ENCODE results near the gene UMODL1. TPM values are rescaled to one million over a fixed set of nuclear protein-coding genes. Genes with fewer than 3 reads are reported as not detected.

UMODL1 gene
- polyA plus RNA-seq, 3 donors, result not detected

DNA sequence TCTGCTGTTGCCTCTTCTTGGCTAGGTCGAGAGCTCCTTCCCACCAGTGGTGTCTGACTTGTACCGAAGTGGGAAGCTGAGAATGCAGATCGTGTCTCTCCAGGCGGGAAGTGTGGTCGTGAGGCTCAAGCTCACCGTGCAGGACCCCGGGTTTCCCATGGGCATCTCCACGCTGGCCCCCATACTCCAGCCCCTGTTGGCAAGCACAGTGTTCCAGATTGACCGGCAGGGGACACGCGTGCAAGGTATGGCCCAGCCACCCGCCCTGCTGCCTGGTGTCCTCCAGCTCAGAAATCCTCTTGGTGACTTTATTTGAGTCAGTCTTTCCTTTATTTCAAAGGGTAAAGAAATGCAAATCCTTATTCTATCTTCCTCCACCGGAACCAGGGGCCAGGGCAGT is 32.7 kb downstream of the UMODL1 start:
- Mint-ChIP-seq H3K36me3 (no peaks in the 10 kb centered on the region), H3K4me3 (peak overlapping the region in 1 of 2 donors; percentile 1), H3K9me3 (no peaks in the 10 kb centered on the region), H3K27me3 (ENCODE audit: low read depth in 3 of 3) (peaks cover 3 to 13% (median 9%) of the 10 kb centered on the region in 3 donors), H3K27ac (no peak overlapping the region), H3K4me1 (peaks cover 6% of the 10 kb centered on the region)
- no peak overlapping the region for H3K27ac ChIP-seq (ENCODE audit: low read depth in 1 of 2, low read length in 2 of 2)
- no peaks in the 10 kb centered on the region for H3K27me3 ChIP-seq (ENCODE audit: control insufficient read depth in 2 of 2, insufficient read depth in 2 of 2, low read length in 2 of 2)
- H3K9me3 ChIP-seq (replicated peaks in 1 of 2; ENCODE audit: control insufficient read depth in 1 of 2, insufficient read depth in 1 of 2, low read length in 2 of 2), result no peaks in the 10 kb centered on the region
- no peaks in the 10 kb centered on the region for H3K79me2 ChIP-seq (ENCODE audit: insufficient read depth, low read length)
- H3K9ac ChIP-seq (ENCODE audit: insufficient read depth, low read length, poor library complexity, severe bottlenecking), result no peak overlapping the region
- H4K20me1 ChIP-seq (ENCODE audit: insufficient read depth, low read length), result no peaks in the 10 kb centered on the region
- intact Hi-C loops (cut with micrococcal nuclease), result no loop called here
- no peak overlapping the region for H2AFZ ChIP-seq (ENCODE audit: insufficient read depth, low read depth, low read length, poor library complexity, severe bottlenecking)
- TF ChIP-seq, protein P1, sequence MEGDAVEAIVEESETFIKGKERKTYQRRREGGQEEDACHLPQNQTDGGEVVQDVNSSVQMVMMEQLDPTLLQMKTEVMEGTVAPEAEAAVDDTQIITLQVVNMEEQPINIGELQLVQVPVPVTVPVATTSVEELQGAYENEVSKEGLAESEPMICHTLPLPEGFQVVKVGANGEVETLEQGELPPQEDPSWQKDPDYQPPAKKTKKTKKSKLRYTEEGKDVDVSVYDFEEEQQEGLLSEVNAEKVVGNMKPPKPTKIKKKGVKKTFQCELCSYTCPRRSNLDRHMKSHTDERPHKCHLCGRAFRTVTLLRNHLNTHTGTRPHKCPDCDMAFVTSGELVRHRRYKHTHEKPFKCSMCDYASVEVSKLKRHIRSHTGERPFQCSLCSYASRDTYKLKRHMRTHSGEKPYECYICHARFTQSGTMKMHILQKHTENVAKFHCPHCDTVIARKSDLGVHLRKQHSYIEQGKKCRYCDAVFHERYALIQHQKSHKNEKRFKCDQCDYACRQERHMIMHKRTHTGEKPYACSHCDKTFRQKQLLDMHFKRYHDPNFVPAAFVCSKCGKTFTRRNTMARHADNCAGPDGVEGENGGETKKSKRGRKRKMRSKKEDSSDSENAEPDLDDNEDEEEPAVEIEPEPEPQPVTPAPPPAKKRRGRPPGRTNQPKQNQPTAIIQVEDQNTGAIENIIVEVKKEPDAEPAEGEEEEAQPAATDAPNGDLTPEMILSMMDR (IDR thresholded peaks at IDR 0.05), result no peak
- WGBS (ENCODE audit: insufficient coverage), result 98% methylated on average over 11 of the region's 13 CpGs
- peaks cover 10 to 12% of the 10 kb centered on the region in 2 donors for H3K4me1 ChIP-seq (ENCODE audit: control insufficient read depth in 1 of 2, insufficient read depth in 2 of 2, low read length in 2 of 2)
- H3K4me3 ChIP-seq (replicated peaks in 1 of 3; ENCODE audit: low read depth in 2 of 3, low read length in 3 of 3), result no peak overlapping the region
- no peak overlapping the region for H3K4me2 ChIP-seq (replicated peaks; ENCODE audit: extremely low read depth, low read length, poor library complexity, severe bottlenecking)
- no peaks in the 10 kb centered on the region for H3K36me3 ChIP-seq (replicated peaks in 1 of 2; ENCODE audit: control insufficient read depth in 1 of 2, insufficient read depth in 2 of 2, low read length in 2 of 2)
- no peak for DNase-seq

- intact Hi-C loops (cut with micrococcal nuclease), result loop anchor here in 1 of 2 donors (5.0 kb wide), 1 partner anchor 93 kb away; the partner anchor contains the start of gene ZBTB21
- H2AFZ ChIP-seq (ENCODE audit: insufficient read depth, low read depth, low read length, poor library complexity, severe bottlenecking), result no peak overlapping the region
- Mint-ChIP-seq H3K36me3 (no peaks in the 10 kb centered on the region), H3K4me3 (no peak overlapping the region), H3K9me3 (no peaks in the 10 kb centered on the region), H3K27ac (no peak overlapping the region), H3K27me3 (ENCODE audit: low read depth in 3 of 3) (peaks cover 5 to 16% (median 9%) of the 10 kb centered on the region in 3 donors), H3K4me1 (peaks cover 6% of the 10 kb centered on the region)
- H3K79me2 ChIP-seq (ENCODE audit: insufficient read depth, low read length), result no peaks in the 10 kb centered on the region
- 91% methylated on average over 24 of the region's 26 CpGs for WGBS (ENCODE audit: insufficient coverage)
- TF ChIP-seq, protein P1 (IDR thresholded peaks at IDR 0.05), result no peak
- no peak for DNase-seq
- no peak overlapping the region for H3K4me2 ChIP-seq (replicated peaks; ENCODE audit: extremely low read depth, low read length, poor library complexity, severe bottlenecking)
- H4K20me1 ChIP-seq (ENCODE audit: insufficient read depth, low read length), result no peaks in the 10 kb centered on the region
- H3K27me3 ChIP-seq (ENCODE audit: control insufficient read depth in 2 of 2, insufficient read depth in 2 of 2, low read length in 2 of 2), result no peaks in the 10 kb centered on the region
- H3K4me3 ChIP-seq (replicated peaks in 1 of 3; ENCODE audit: low read depth in 2 of 3, low read length in 3 of 3), result no peak overlapping the region
- H3K36me3 ChIP-seq (replicated peaks in 1 of 2; ENCODE audit: control insufficient read depth in 1 of 2, insufficient read depth in 2 of 2, low read length in 2 of 2), result no peaks in the 10 kb centered on the region
- H3K27ac ChIP-seq (ENCODE audit: low read depth in 1 of 2, low read length in 2 of 2), result no peak overlapping the region
- H3K4me1 ChIP-seq (ENCODE audit: control insufficient read depth in 1 of 2, insufficient read depth in 2 of 2, low read length in 2 of 2), result peaks cover 10 to 12% of the 10 kb centered on the region in 2 donors
- no peak overlapping the region for H3K9ac ChIP-seq (ENCODE audit: insufficient read depth, low read length, poor library complexity, severe bottlenecking)
- H3K9me3 ChIP-seq (replicated peaks in 1 of 2; ENCODE audit: control insufficient read depth in 1 of 2, insufficient read depth in 1 of 2, low read length in 2 of 2), result no peaks in the 10 kb centered on the region
Measured at GRCh38 chr21:42105476-42106315, 34.6 kb downstream of the UMODL1 start.
